GM23248 (cell line): ENCODE results near the gene FAM180B.

Source experiments
- EZH2 ChIP-seq: fragments of 200-600 bp; sonication (generic); IDR thresholded peaks from 2 replicates; pipeline ENCODE4 v1.6.1; 2018; ENCODE audit warnings: antibody characterized with exemption, mild to moderate bottlenecking; ENCODE audit not compliant: insufficient read depth, poor library complexity, severe bottlenecking
- EZH2phosphoT487 ChIP-seq: fragments of 200-600 bp; sonication (generic); IDR thresholded peaks from 2 replicates; pipeline ENCODE4 v1.6.1; 2018; ENCODE audit warnings: antibody characterized with exemption, moderate library complexity, mild to moderate bottlenecking, low read depth; ENCODE audit not compliant: insufficient read depth

- TF ChIP-seq EZH2 (no peak), EZH2phosphoT487 (no peak)
Measured at GRCh38 chr11:47595029-47595428, 8.6 kb downstream of the FAM180B start.
